Measurements from ENCODE around the gene CTSO.

GRCh38 chr4:155944516-155944915 is 9.2 kb downstream of the CTSO start:
- TF ChIP-seq TAF1 (IDR thresholded peaks at IDR 0.05; ENCODE audit: low read depth) (no peak), EP300 (IDR thresholded peaks at IDR 0.05; ENCODE audit: borderline replicate concordance) (no peak), ZBTB7A (IDR thresholded peaks at IDR 0.05; ENCODE audit: low read depth) (no peak), YY1 (IDR thresholded peaks at IDR 0.05; ENCODE audit: low read depth) (no peak), REST (IDR thresholded peaks at IDR 0.05; ENCODE audit: low read depth) (no peak), TCF12 (IDR thresholded peaks at IDR 0.05; ENCODE audit: low read depth) (no peak), CEBPB (IDR thresholded peaks at IDR 0.05) (no peak), MAX (IDR thresholded peaks at IDR 0.05) (no peak), RAD21 (IDR thresholded peaks at IDR 0.05; ENCODE audit: low read depth) (no peak), TEAD4 (IDR thresholded peaks at IDR 0.05) (no peak), EGR1 (IDR thresholded peaks at IDR 0.05) (no peak)
